Prostate gland (tissue), 2 donors: ENCODE results near the gene NSMCE1.
"Not testable (repeated sequence)": the region's sequence is repeated elsewhere in the genome, so short reads cannot be mapped to it uniquely, and the experiment has no call there.

Experiments used
- CTCF ChIP-seq, 4 experiments: fragments of 200-600 bp in 2 of 4; fragments of 450-650 bp in 2 of 4; sonication (generic) in 2 of 4; IDR thresholded peaks; 1 replicate in 3 of 4; 2 replicates in 1 of 4; pipeline ENCODE4 v1.5.1; 2016 to 2019; ENCODE audit warnings: antibody characterized with exemption in 4 of 4, mild to moderate bottlenecking in 2 of 4, moderate library complexity in 2 of 4
- POLR2A ChIP-seq: fragments of 450-650 bp; IDR thresholded peaks from one replicate; pipeline ENCODE4 v1.6.1; 2016; ENCODE audit warnings: antibody characterized with exemption, mild to moderate bottlenecking

GRCh38 chr16:27247076-27247475 lies 21.5 kb downstream of the NSMCE1 start:
- not testable (repeated sequence) for TF ChIP-seq POLR2A; CTCF (IDR thresholded peaks at IDR 0.05)
